ENCODE data around the gene ST6GALNAC6.

GRCh38 chr9:127907867-127908659, 8.7 kb upstream of the ST6GALNAC6 start:
- TF ChIP-seq, protein P1, sequence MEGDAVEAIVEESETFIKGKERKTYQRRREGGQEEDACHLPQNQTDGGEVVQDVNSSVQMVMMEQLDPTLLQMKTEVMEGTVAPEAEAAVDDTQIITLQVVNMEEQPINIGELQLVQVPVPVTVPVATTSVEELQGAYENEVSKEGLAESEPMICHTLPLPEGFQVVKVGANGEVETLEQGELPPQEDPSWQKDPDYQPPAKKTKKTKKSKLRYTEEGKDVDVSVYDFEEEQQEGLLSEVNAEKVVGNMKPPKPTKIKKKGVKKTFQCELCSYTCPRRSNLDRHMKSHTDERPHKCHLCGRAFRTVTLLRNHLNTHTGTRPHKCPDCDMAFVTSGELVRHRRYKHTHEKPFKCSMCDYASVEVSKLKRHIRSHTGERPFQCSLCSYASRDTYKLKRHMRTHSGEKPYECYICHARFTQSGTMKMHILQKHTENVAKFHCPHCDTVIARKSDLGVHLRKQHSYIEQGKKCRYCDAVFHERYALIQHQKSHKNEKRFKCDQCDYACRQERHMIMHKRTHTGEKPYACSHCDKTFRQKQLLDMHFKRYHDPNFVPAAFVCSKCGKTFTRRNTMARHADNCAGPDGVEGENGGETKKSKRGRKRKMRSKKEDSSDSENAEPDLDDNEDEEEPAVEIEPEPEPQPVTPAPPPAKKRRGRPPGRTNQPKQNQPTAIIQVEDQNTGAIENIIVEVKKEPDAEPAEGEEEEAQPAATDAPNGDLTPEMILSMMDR (conservative IDR thresholded peaks at IDR 0.05; ENCODE audit: low read depth, low read length) = no peak
- no peak for TF ChIP-seq SMC3 (IDR thresholded peaks at IDR 0.05; ENCODE audit: low read depth, low read length)
- no peak for TF ChIP-seq MAFK (IDR thresholded peaks at IDR 0.05; ENCODE audit: low read depth, low read length)
- TF ChIP-seq, protein P2, sequence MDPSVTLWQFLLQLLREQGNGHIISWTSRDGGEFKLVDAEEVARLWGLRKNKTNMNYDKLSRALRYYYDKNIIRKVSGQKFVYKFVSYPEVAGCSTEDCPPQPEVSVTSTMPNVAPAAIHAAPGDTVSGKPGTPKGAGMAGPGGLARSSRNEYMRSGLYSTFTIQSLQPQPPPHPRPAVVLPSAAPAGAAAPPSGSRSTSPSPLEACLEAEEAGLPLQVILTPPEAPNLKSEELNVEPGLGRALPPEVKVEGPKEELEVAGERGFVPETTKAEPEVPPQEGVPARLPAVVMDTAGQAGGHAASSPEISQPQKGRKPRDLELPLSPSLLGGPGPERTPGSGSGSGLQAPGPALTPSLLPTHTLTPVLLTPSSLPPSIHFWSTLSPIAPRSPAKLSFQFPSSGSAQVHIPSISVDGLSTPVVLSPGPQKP (IDR thresholded peaks at IDR 0.05; ENCODE audit: borderline replicate concordance, low read depth, low read length) = no peak
- no peak for TF ChIP-seq POLR2A (IDR thresholded peaks at IDR 0.05; ENCODE audit: low read depth, low read length)
- TF ChIP-seq BHLHE40 (IDR thresholded peaks at IDR 0.05; ENCODE audit: low read depth, low read length) = no peak
- TF ChIP-seq RFX5 (IDR thresholded peaks at IDR 0.05; ENCODE audit: low read depth, low read length) = no peak

Measured in IMR-90 (cell line).